K562 treated with DMSO at 1 percent for 12 hours (cell line): ENCODE data around the gene PDCD10. TPM values are rescaled to one million over a fixed set of nuclear protein-coding genes. Genes with fewer than 3 reads are reported as not detected.

Experiments
- total RNA-seq: library from RNA; unstranded; fragments of 300-600 nt; gene quantifications from 2 replicates; pipeline ENCODE4 v1.2.3, GENCODE V29; 2022; ENCODE audit not compliant: insufficient read depth

The PDCD10 gene
- total RNA-seq, result 40.5 and 60.6 TPM in 2 replicates

GRCh38 chr3:167734498-167735232 lies at the start of gene PDCD10:
Gene PDCD10, minus strand, starts transcription at chr3:167734892. Its CDS starts 14,735 bp downstream, at chr3:167720157.

GRCh38 chr3:167735233-167736138 lies 794 bp upstream of the PDCD10 start, which contains the start of gene SERPINI1:
Gene SERPINI1, plus strand, starts transcription at chr3:167735721. Its CDS starts 53,408 bp downstream, at chr3:167789129.

GRCh38 chr3:167653760-167654159 lies 80.9 kb downstream of the PDCD10 start, which contains the start of gene WDR49:
Gene WDR49, minus strand, starts transcription at chr3:167653942. Its CDS starts 517 bp downstream, at chr3:167653425.

Other genes with a start within 250 kb of the PDCD10 start
- gene WDR49, start 81.0 kb downstream of the PDCD10 start, total RNA-seq, result not detected in 2 replicates
- gene SERPINI1, start 829 bp upstream of the PDCD10 start, total RNA-seq, result 10.4 and 12.7 TPM in 2 replicates